HEK293 (cell line): Measurements from ENCODE around the gene WNT5B.

Source experiments
- GLI2 ChIP-seq: fragments of 450-650 bp; formaldehyde crosslinking; IDR thresholded peaks from 2 replicates; pipeline ENCODE4; 2017; ENCODE audit warnings: missing biosample characterization, missing genetic modification characterization, low read depth, borderline replicate concordance
- KLF16 ChIP-seq: fragments of 450-650 bp; formaldehyde crosslinking; IDR thresholded peaks from 2 replicates; pipeline ENCODE4 v1.5.1; 2017; ENCODE audit warnings: missing biosample characterization, missing genetic modification characterization
- MEIS1 ChIP-seq: sonication (generic); formaldehyde crosslinking; IDR thresholded peaks from 2 replicates; pipeline ENCODE4 v1.8.1; 2022; ENCODE audit warnings: missing genetic modification reagents, mild to moderate bottlenecking, borderline replicate concordance
- MZF1 ChIP-seq: fragments of 450-650 bp; formaldehyde crosslinking; IDR thresholded peaks from 2 replicates; pipeline ENCODE4 v1.5.1; 2017; ENCODE audit warnings: missing biosample characterization, missing genetic modification characterization, borderline replicate concordance
- PBX3 ChIP-seq: sonication (generic); formaldehyde crosslinking; IDR thresholded peaks from 2 replicates; pipeline ENCODE4 v1.8.1; 2022; ENCODE audit warnings: mild to moderate bottlenecking, moderate library complexity, missing genetic modification reagents
- SCRT2 ChIP-seq: fragments of 450-650 bp; formaldehyde crosslinking; IDR thresholded peaks from 2 replicates; pipeline ENCODE4 v1.5.1; 2016; ENCODE audit warnings: missing biosample characterization, missing genetic modification characterization
- ZFHX2 ChIP-seq: fragments of 450-650 bp; formaldehyde crosslinking; conservative IDR thresholded peaks from 2 replicates; pipeline ENCODE4 v1.5.1; 2016; ENCODE audit warnings: missing biosample characterization, missing genetic modification characterization
- ZNF132 ChIP-seq: fragments of 450-650 bp; formaldehyde crosslinking; IDR thresholded peaks from 2 replicates; pipeline ENCODE4 v1.5.1; 2017; ENCODE audit warnings: missing biosample characterization, missing genetic modification characterization, borderline replicate concordance
- ZNF138 ChIP-seq: fragments of 450-650 bp; formaldehyde crosslinking; IDR thresholded peaks from 2 replicates; pipeline ENCODE4 v1.5.1; 2016; ENCODE audit warnings: missing biosample characterization, missing genetic modification characterization, borderline replicate concordance
- ZNF214 ChIP-seq: fragments of 450-650 bp; formaldehyde crosslinking; IDR thresholded peaks from 2 replicates; pipeline ENCODE4 v1.5.1; 2017; ENCODE audit warnings: missing biosample characterization, mild to moderate bottlenecking, missing genetic modification characterization, borderline replicate concordance
- ZNF248 ChIP-seq: fragments of 450-650 bp; formaldehyde crosslinking; IDR thresholded peaks from 2 replicates; pipeline ENCODE4 v1.5.1; 2017; ENCODE audit warnings: missing biosample characterization, missing genetic modification characterization
- ZNF324 ChIP-seq: fragments of 450-650 bp; formaldehyde crosslinking; IDR thresholded peaks from 2 replicates; pipeline ENCODE4 v1.5.1; 2016; ENCODE audit warnings: missing biosample characterization, missing genetic modification characterization
- ZNF350 ChIP-seq: fragments of 450-650 bp; formaldehyde crosslinking; IDR thresholded peaks from 2 replicates; pipeline ENCODE4 v1.5.0; 2017; ENCODE audit warnings: missing biosample characterization, mild to moderate bottlenecking, missing genetic modification characterization
- ZNF354C ChIP-seq: fragments of 450-650 bp; formaldehyde crosslinking; IDR thresholded peaks from 2 replicates; pipeline ENCODE4 v1.5.1; 2016; ENCODE audit warnings: missing biosample characterization, missing genetic modification characterization, low read depth, borderline replicate concordance
- ZNF473 ChIP-seq: fragments of 450-650 bp; formaldehyde crosslinking; IDR thresholded peaks from 2 replicates; pipeline ENCODE4 v1.5.1; 2017; ENCODE audit warnings: missing biosample characterization, missing genetic modification characterization
- ZNF518A ChIP-seq: fragments of 450-650 bp; formaldehyde crosslinking; conservative IDR thresholded peaks from 2 replicates; pipeline ENCODE4 v1.5.1; 2016; ENCODE audit warnings: low read depth, missing biosample characterization, missing genetic modification characterization
- ZNF621 ChIP-seq: fragments of 450-650 bp; formaldehyde crosslinking; IDR thresholded peaks from 2 replicates; pipeline ENCODE4 v1.5.1; 2017; ENCODE audit warnings: missing biosample characterization, missing genetic modification characterization
- ZNF624 ChIP-seq: fragments of 450-650 bp; formaldehyde crosslinking; IDR thresholded peaks from 2 replicates; pipeline ENCODE4 v1.5.1; 2017; ENCODE audit warnings: missing biosample characterization, missing genetic modification characterization
- ZNF629 ChIP-seq: fragments of 450-650 bp; formaldehyde crosslinking; IDR thresholded peaks from 2 replicates; pipeline ENCODE4 v1.5.1; 2017; ENCODE audit warnings: missing biosample characterization, missing genetic modification characterization
- ZNF654 ChIP-seq: fragments of 450-650 bp; formaldehyde crosslinking; IDR thresholded peaks from 2 replicates; pipeline ENCODE4 v1.5.1; 2016; ENCODE audit warnings: low read depth, missing biosample characterization, missing genetic modification characterization
- ZSCAN18 ChIP-seq: fragments of 450-650 bp; formaldehyde crosslinking; IDR thresholded peaks from 2 replicates; pipeline ENCODE4 v1.5.1; 2016; ENCODE audit warnings: missing biosample characterization, missing genetic modification characterization
- TF ChIP-seq, protein P1 (sequence below): fragments of 450-650 bp; formaldehyde crosslinking; IDR thresholded peaks from 2 replicates; pipeline ENCODE4 v1.5.1; 2016; ENCODE audit warnings: missing biosample characterization, missing genetic modification characterization
- TF ChIP-seq, protein P2 (sequence below): fragments of 450-650 bp; formaldehyde crosslinking; IDR thresholded peaks from 2 replicates; pipeline ENCODE4 v1.5.1; 2016; ENCODE audit warnings: missing biosample characterization, missing genetic modification characterization
- TF ChIP-seq, protein P3 (sequence below): fragments of 450-650 bp; formaldehyde crosslinking; IDR thresholded peaks from 2 replicates; pipeline ENCODE4 v1.5.1; 2017; ENCODE audit warnings: missing biosample characterization, missing genetic modification characterization
- TF ChIP-seq, protein P4 (sequence below): fragments of 450-650 bp; formaldehyde crosslinking; IDR thresholded peaks from 2 replicates; pipeline ENCODE4 v1.5.1; 2016; ENCODE audit warnings: missing biosample characterization, missing genetic modification characterization

WNT5B gene

DNA sequence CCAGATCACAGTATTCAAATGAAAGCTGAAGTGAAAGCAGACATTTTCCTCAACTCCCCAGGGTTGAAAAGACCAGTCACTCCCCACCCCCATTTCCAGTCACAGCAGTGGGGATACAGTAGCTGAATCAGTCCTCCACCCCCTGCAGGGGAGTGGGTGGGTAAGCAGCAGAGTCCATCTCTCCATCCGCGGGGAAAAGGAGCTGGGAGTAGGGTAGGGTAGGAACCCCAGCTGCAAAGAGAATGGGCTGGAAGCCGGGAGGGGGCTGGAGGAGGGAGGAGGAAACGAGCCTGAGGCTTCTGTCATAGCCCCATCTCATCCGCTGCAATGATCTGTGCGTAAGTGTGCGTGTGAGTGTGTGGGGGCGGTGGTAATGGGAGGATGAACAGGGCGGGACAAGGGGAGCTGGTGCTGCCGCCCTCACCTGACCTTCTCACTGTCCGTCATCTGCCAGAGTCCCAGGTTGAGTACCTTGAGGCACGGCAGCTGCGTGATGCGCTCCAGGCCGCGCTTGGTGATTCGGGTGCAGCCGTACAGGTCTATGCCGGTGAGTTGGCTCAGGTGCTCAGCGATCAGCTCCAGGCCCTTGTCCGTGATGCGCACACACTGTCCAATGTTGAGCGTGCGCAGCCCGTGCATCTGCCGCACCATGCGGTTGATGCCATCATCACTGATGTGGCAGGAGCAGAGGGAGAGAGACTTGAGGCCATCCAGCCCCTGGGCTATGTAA, 36.4 kb upstream of the WNT5B start (continued):
- TF ChIP-seq, protein P1, sequence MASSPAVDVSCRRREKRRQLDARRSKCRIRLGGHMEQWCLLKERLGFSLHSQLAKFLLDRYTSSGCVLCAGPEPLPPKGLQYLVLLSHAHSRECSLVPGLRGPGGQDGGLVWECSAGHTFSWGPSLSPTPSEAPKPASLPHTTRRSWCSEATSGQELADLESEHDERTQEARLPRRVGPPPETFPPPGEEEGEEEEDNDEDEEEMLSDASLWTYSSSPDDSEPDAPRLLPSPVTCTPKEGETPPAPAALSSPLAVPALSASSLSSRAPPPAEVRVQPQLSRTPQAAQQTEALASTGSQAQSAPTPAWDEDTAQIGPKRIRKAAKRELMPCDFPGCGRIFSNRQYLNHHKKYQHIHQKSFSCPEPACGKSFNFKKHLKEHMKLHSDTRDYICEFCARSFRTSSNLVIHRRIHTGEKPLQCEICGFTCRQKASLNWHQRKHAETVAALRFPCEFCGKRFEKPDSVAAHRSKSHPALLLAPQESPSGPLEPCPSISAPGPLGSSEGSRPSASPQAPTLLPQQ (tag by site-specific recombination): peak; percentile 67
- peak; percentile 89 for TF ChIP-seq KLF16 (tag by site-specific recombination)
- TF ChIP-seq ZNF350: no peak
- TF ChIP-seq ZNF518A (tag by site-specific recombination): no peak
- peak; percentile 92 for TF ChIP-seq ZNF629 (tag by site-specific recombination)
- no peak for TF ChIP-seq PBX3 (CRISPR knock-in tag)
- no peak for TF ChIP-seq ZSCAN18 (tag by site-specific recombination)
- TF ChIP-seq ZNF214 (tag by site-specific recombination): no peak
- TF ChIP-seq, protein P2, sequence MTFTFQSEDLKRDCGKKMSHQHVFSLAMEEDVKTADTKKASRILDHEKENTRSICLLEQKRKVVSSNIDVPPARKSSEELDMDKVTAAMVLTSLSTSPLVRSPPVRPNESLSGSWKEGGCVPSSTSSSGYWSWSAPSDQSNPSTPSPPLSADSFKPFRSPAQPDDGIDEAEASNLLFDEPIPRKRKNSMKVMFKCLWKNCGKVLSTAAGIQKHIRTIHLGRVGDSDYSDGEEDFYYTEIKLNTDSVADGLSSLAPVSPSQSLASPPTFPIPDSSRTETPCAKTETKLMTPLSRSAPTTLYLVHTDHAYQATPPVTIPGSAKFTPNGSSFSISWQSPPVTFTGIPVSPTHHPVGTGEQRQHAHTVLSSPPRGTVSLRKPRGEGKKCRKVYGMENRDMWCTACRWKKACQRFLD (tag by site-specific recombination): no peak
- TF ChIP-seq SCRT2 (tag by site-specific recombination): no peak
- TF ChIP-seq ZNF354C: no peak
- TF ChIP-seq ZNF324: peak; percentile 72; the same call in 1 of the 2 replicates
- TF ChIP-seq ZNF473 (tag by site-specific recombination): no peak
- TF ChIP-seq ZNF654 (tag by site-specific recombination): no peak
- TF ChIP-seq ZNF248 (tag by site-specific recombination): no peak
- TF ChIP-seq, protein P3, sequence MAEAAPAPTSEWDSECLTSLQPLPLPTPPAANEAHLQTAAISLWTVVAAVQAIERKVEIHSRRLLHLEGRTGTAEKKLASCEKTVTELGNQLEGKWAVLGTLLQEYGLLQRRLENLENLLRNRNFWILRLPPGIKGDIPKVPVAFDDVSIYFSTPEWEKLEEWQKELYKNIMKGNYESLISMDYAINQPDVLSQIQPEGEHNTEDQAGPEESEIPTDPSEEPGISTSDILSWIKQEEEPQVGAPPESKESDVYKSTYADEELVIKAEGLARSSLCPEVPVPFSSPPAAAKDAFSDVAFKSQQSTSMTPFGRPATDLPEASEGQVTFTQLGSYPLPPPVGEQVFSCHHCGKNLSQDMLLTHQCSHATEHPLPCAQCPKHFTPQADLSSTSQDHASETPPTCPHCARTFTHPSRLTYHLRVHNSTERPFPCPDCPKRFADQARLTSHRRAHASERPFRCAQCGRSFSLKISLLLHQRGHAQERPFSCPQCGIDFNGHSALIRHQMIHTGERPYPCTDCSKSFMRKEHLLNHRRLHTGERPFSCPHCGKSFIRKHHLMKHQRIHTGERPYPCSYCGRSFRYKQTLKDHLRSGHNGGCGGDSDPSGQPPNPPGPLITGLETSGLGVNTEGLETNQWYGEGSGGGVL (tag by site-specific recombination): peak; percentile 99
- peak; percentile 63 for TF ChIP-seq MZF1 (tag by site-specific recombination)
- no peak for TF ChIP-seq ZNF132
- TF ChIP-seq GLI2: no peak
- no peak for TF ChIP-seq MEIS1
- TF ChIP-seq ZFHX2: peak; percentile 99
- no peak for TF ChIP-seq ZNF621 (tag by site-specific recombination)
- TF ChIP-seq ZNF138 (tag by site-specific recombination): no peak
- TF ChIP-seq ZNF624: no peak
- TF ChIP-seq, protein P4, sequence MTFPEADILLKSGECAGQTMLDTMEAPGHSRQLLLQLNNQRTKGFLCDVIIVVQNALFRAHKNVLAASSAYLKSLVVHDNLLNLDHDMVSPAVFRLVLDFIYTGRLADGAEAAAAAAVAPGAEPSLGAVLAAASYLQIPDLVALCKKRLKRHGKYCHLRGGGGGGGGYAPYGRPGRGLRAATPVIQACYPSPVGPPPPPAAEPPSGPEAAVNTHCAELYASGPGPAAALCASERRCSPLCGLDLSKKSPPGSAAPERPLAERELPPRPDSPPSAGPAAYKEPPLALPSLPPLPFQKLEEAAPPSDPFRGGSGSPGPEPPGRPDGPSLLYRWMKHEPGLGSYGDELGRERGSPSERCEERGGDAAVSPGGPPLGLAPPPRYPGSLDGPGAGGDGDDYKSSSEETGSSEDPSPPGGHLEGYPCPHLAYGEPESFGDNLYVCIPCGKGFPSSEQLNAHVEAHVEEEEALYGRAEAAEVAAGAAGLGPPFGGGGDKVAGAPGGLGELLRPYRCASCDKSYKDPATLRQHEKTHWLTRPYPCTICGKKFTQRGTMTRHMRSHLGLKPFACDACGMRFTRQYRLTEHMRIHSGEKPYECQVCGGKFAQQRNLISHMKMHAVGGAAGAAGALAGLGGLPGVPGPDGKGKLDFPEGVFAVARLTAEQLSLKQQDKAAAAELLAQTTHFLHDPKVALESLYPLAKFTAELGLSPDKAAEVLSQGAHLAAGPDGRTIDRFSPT: no peak
